K562 (cell line): ENCODE measurements around the gene PIGK. TPM values are rescaled to one million over a fixed set of nuclear protein-coding genes. Genes with fewer than 3 reads are reported as not detected.

Experiments
- ARNT ChIP-seq, 2 experiments: fragments of 450-650 bp; IDR thresholded peaks; 2 replicates each; pipeline ENCODE4 v1.6.1; 2016; ENCODE audit warnings: mild to moderate bottlenecking in 1 of 2
- BCL6 ChIP-seq: fragments of 250-450 bp; sonication (Bioruptor Pico); IDR thresholded peaks from 2 replicates; pipeline ENCODE4 v1.4.0; 2020
- BHLHE40 ChIP-seq: IDR thresholded peaks from 2 replicates; pipeline ENCODE4 v1.6.1; 2011; ENCODE audit warnings: low read length, improper control_type of control experiment
- DACH1 ChIP-seq: fragments of 450-650 bp; IDR thresholded peaks from 2 replicates; pipeline ENCODE4 v1.6.1; 2018; ENCODE audit not compliant: partially characterized antibody
- ERF ChIP-seq: fragments of 450-650 bp; formaldehyde crosslinking; IDR thresholded peaks from 2 replicates; pipeline ENCODE4 v1.4.0; 2020; ENCODE audit warnings: mild to moderate bottlenecking, mixed read lengths
- EWSR1 ChIP-seq: fragments of 450-650 bp; IDR thresholded peaks from 2 replicates; pipeline ENCODE4 v1.6.1; 2018; ENCODE audit warnings: borderline replicate concordance, mild to moderate bottlenecking, low read depth, moderate library complexity; ENCODE audit not compliant: partially characterized antibody
- GABPB1 ChIP-seq: sonication (generic); formaldehyde crosslinking; IDR thresholded peaks from 2 replicates; pipeline ENCODE4 v1.8.0; 2022; ENCODE audit warnings: mild to moderate bottlenecking, missing genetic modification reagents
- HDAC1 ChIP-seq, 2 experiments: fragments of 450-650 bp; IDR thresholded peaks; 2 replicates each; pipeline ENCODE4 v1.6.1; 2016 to 2017; ENCODE audit warnings: inconsistent platforms in 1 of 2, mild to moderate bottlenecking in 1 of 2, moderate library complexity in 1 of 2
- HDAC3 ChIP-seq: fragments of 450-650 bp; IDR thresholded peaks from 2 replicates; pipeline ENCODE4 v1.6.1; 2018; ENCODE audit warnings: borderline replicate concordance, mild to moderate bottlenecking, moderate library complexity; ENCODE audit not compliant: partially characterized antibody
- HDGF ChIP-seq: fragments of 450-650 bp; IDR thresholded peaks from 2 replicates; pipeline ENCODE4 v1.6.1; 2016
- HMGN3 ChIP-seq: IDR thresholded peaks from 2 replicates; pipeline ENCODE4 v1.6.1; 2011; ENCODE audit warnings: borderline replicate concordance, low read depth, mild to moderate bottlenecking, mixed read lengths, low read length; ENCODE audit not compliant: insufficient read length; ENCODE audit errors: extremely low read depth
- HNRNPK ChIP-seq: fragments of 200-400 bp; formaldehyde crosslinking; IDR thresholded peaks from one replicate; pipeline ENCODE4 v1.6.1; 2018; ENCODE audit warnings: mild to moderate bottlenecking, low read depth, low read length; ENCODE audit not compliant: poor library complexity, severe bottlenecking
- JUNB ChIP-seq: fragments of 450-650 bp; formaldehyde crosslinking; conservative IDR thresholded peaks from 2 replicates; pipeline ENCODE4 v1.4.0; 2020; ENCODE audit warnings: mild to moderate bottlenecking
- JUND ChIP-seq, 2 experiments: IDR thresholded peaks; 2 replicates in 1 of 2; 3 replicates in 1 of 2; pipeline ENCODE4 v1.6.1; 2011; ENCODE audit warnings: borderline replicate concordance in 2 of 2, low read depth in 2 of 2, low read length in 2 of 2, improper control_type of control experiment in 1 of 2, missing biosample characterization in 1 of 2, missing genetic modification characterization in 1 of 2, missing genetic modification reagents in 1 of 2
- KLF1 ChIP-seq: fragments of 450-650 bp; IDR thresholded peaks from 2 replicates; pipeline ENCODE4 v1.6.1; 2016; ENCODE audit warnings: missing genetic modification characterization, missing compliant biosample characterization
- NR2C1 ChIP-seq, 2 experiments: fragments of 450-650 bp; IDR thresholded peaks; 2 replicates each; pipeline ENCODE4 v1.6.1; 2017; ENCODE audit warnings: mild to moderate bottlenecking in 2 of 2, antibody characterized with exemption in 1 of 2, inconsistent platforms in 1 of 2, missing compliant biosample characterization in 1 of 2, missing genetic modification characterization in 1 of 2
- PHF21A ChIP-seq: fragments of 450-650 bp; IDR thresholded peaks from 2 replicates; pipeline ENCODE4 v1.6.1; 2017; ENCODE audit warnings: low read depth, borderline replicate concordance
- PHF8 ChIP-seq: fragments of 200-600 bp; sonication (generic); IDR thresholded peaks from 2 replicates; pipeline ENCODE4 v1.6.1; 2012; ENCODE audit warnings: mixed run types, mild to moderate bottlenecking, inconsistent platforms, low read length, moderate library complexity, borderline replicate concordance
- RBBP5 ChIP-seq: fragments of 200-600 bp; sonication (generic); IDR thresholded peaks from 2 replicates; pipeline ENCODE4 v1.6.1; 2012; ENCODE audit warnings: borderline replicate concordance, mild to moderate bottlenecking, low read length, control low read depth, inconsistent platforms; ENCODE audit not compliant: insufficient read depth, poor library complexity, severe bottlenecking
- RBM15 ChIP-seq: fragments of 200-400 bp; formaldehyde crosslinking; IDR thresholded peaks from 2 replicates; pipeline ENCODE4 v1.6.1; 2018; ENCODE audit warnings: mild to moderate bottlenecking, low read length, moderate library complexity; ENCODE audit not compliant: insufficient read depth
- RBM34 ChIP-seq: fragments of 200-400 bp; formaldehyde crosslinking; IDR thresholded peaks from 2 replicates; pipeline ENCODE4 v1.6.1; 2018; ENCODE audit warnings: low read length, borderline replicate concordance; ENCODE audit not compliant: insufficient read depth
- SAP30 ChIP-seq: fragments of 200-600 bp; sonication (generic); IDR thresholded peaks from 2 replicates; pipeline ENCODE4 v1.6.1; 2012; ENCODE audit warnings: borderline replicate concordance, low read depth, mild to moderate bottlenecking, moderate library complexity, low read length, control low read depth, inconsistent platforms; ENCODE audit not compliant: insufficient read depth, poor library complexity, severe bottlenecking
- SLC30A9 ChIP-seq: fragments of 250-450 bp; sonication (Bioruptor Pico); IDR thresholded peaks from 2 replicates; pipeline ENCODE4 v1.8.0; 2022; ENCODE audit warnings: mild to moderate bottlenecking, moderate library complexity
- SRSF1 ChIP-seq: fragments of 200-400 bp; formaldehyde crosslinking; IDR thresholded peaks from 2 replicates; pipeline ENCODE4 v1.6.1; 2017; ENCODE audit warnings: mild to moderate bottlenecking, low read depth, low read length, moderate library complexity
- TCF7 ChIP-seq: sonication (generic); IDR thresholded peaks from 2 replicates; pipeline ENCODE4 v1.6.1; 2016; ENCODE audit warnings: antibody characterized with exemption, borderline replicate concordance
- TRIM28 ChIP-seq: fragments of 450-650 bp; IDR thresholded peaks from 2 replicates; pipeline ENCODE4 v1.6.1; 2017
- ZNF184 ChIP-seq: sonication (generic); formaldehyde crosslinking; IDR thresholded peaks from 2 replicates; pipeline ENCODE4 v1.5.0; 2020; ENCODE audit warnings: missing genetic modification reagents
- ZNF695 ChIP-seq: fragments of 450-650 bp; formaldehyde crosslinking; IDR thresholded peaks from 2 replicates; pipeline ENCODE4 v1.4.0; 2020; ENCODE audit warnings: mild to moderate bottlenecking, moderate library complexity
- polyA plus RNA-seq, 8 experiments: library from polyadenylated mRNA; depleted of rRNA in 4 of 8; stranded (reverse) in 5 of 8; unstranded in 3 of 8; fragments of >200 nt; fragmentation: Nextera tagmentation in 2 of 8; fragmentation: Illumina TruSeq in 1 of 8; extraction: Ambion mirVana in 2 of 8; extraction: Trizol in 1 of 8; gene quantifications; 2 replicates each; pipeline versions ENCODE4 v1.2.1 to v1.2.3, GENCODE V29; 2011 to 2014; ENCODE audit warnings: inconsistent platforms in 1 of 8, missing spikeins in 1 of 8
- total RNA-seq, 7 experiments: library from RNA; depleted of rRNA in 6 of 7; stranded (reverse); fragments of >200 nt in 6 of 7; fragmentation: Illumina TruSeq in 2 of 7; extraction: Trizol in 2 of 7; gene quantifications; 2 replicates each; pipeline versions ENCODE4 v1.2.1 to v1.2.3, GENCODE V29; 2011 to 2021; ENCODE audit warnings: low replicate concordance in 1 of 7
- TF ChIP-seq, protein P1 (sequence below): sonication (generic); formaldehyde crosslinking; IDR thresholded peaks from 2 replicates; pipeline ENCODE4 v1.8.0; 2022; ENCODE audit warnings: mild to moderate bottlenecking, missing genetic modification reagents

Gene PIGK
- total and polyA plus RNA-seq, 9 of the 15 experiments (the other 6 are each of a cell fraction or from before 2014, with no cell fraction given): 15.7 to 59.5 (median 29.9) TPM

DNA sequence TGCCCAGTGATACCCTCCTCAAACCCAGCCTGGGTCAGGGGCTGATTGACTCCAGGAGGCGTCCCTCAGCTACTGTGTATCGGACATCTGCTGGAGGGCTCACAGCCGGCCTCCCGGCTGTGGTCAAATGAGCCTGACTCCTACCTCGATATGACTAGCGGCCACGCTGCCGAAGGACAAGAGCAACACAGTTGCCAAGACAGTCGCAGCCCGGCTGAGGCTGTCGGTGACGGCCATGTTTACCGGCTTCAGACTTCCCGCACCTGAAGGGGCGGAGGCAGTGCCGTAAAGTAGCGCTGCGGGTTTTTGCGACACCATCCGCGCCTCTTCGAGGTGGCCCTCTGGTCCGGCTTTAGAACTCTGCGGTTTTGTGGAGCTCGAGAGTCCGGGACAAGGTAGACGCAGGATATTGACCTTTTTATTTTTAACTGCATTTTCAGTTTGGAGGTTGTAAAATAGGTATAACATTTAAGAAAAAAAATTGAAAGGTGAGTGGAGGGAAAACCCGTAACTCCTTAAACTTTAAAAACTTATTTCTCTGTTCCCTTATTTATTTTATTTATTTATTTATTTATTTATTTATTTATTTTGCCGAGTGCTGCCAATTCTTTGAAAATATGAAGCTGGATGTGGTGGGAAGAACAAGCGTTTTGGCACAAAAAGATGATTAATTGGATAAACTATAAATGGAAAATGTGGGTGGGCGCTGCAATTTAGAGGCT, at the start of gene PIGK (continued):
- TF ChIP-seq HNRNPK (no peak), KLF1 (tag) (no peak), JUNB (no peak), ZNF695 (CRISPR knock-in tag) (no peak), JUND (IDR thresholded peaks at IDR 0.05; ENCODE audit: borderline replicate concordance, low read depth, low read length) (no peak), JUND (tag; IDR thresholded peaks at IDR 0.05; ENCODE audit: borderline replicate concordance, low read depth, low read length) (peak; percentile 31; the same call in 1 of the 3 replicates), RBM34 (no peak), PHF8 (peak; percentile 89), RBBP5 (peak; percentile 95), ARNT (IDR thresholded peaks at IDR 0.05) (no peak), HDAC1 (IDR thresholded peaks at IDR 0.05) (peak in 1 of 2 experiments; percentile 84; a peak in 2 of 4 replicates), EWSR1 (no peak), SAP30 (peak; percentile 87), RBM15 (no peak), ERF (CRISPR knock-in tag) (no peak), HDGF (no peak), BHLHE40 (no peak), SRSF1 (no peak), NR2C1 (IDR thresholded peaks at IDR 0.05) (no peak), NR2C1 (tag; IDR thresholded peaks at IDR 0.05) (no peak), HDAC3 (no peak), BCL6 (no peak), ZNF184 (CRISPR knock-in tag) (no peak), SLC30A9 (no peak), PHF21A (no peak), TCF7 (no peak), HMGN3 (no peak), DACH1 (peak; percentile 17), GABPB1 (CRISPR knock-in tag) (no peak; the same call in 1 of the 2 replicates), TRIM28 (no peak)
- TF ChIP-seq, protein P1, sequence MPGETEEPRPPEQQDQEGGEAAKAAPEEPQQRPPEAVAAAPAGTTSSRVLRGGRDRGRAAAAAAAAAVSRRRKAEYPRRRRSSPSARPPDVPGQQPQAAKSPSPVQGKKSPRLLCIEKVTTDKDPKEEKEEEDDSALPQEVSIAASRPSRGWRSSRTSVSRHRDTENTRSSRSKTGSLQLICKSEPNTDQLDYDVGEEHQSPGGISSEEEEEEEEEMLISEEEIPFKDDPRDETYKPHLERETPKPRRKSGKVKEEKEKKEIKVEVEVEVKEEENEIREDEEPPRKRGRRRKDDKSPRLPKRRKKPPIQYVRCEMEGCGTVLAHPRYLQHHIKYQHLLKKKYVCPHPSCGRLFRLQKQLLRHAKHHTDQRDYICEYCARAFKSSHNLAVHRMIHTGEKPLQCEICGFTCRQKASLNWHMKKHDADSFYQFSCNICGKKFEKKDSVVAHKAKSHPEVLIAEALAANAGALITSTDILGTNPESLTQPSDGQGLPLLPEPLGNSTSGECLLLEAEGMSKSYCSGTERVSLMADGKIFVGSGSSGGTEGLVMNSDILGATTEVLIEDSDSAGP: no peak
